ENCODE results near the gene ADD3.
A peak's percentile ranks its signal among the peaks of the same experiment; 100 is the strongest.
"Not testable (repeated sequence)": the region's sequence is repeated elsewhere in the genome, so short reads cannot be mapped to it uniquely, and the experiment has no call there.

The ADD3 gene

DNA sequence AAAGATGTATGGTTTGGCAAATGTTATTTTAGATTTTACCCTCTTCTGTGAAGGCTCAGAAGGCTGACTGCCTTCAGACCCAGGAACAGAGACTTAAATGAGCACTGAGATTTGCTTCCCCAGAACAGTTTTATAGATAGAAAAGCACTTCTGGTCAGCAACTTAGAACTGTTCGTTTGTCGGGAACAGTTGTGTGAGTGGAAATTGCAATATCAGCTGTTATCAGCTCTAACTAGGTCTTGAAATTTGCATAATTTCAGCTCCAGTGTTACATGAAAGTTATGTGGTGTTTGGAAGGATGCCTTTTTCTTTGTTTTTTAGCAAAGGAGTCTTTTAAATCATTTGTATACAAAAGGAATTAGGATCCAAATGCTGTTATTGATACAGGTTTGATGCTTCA, 115.8 kb downstream of the ADD3 start:
- H3K4me3 ChIP-seq = no peak overlapping the region
- no peak overlapping the region for H3K27ac ChIP-seq

DNA sequence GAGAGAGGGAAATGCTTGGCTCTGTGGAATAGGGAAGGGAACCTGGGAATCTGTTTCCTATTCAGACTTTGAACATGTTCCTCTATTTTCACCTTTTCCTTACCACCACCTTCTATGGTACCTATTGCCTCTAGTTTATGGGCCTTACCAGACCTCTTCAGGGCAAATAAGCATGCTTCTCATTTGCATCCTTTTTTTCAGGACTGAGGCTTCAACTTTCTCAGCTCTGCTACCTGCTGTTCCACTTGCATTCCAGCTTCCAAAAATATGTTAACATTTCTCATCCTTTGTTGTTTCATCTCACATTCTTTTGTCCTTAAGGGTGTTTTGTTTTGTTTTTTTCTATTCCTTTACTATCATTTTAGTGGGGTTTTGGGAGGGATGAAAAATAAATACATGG, 121.7 kb downstream of the ADD3 start:
- H3K4me3 ChIP-seq = no peak overlapping the region
- no peak overlapping the region for H3K27ac ChIP-seq

DNA sequence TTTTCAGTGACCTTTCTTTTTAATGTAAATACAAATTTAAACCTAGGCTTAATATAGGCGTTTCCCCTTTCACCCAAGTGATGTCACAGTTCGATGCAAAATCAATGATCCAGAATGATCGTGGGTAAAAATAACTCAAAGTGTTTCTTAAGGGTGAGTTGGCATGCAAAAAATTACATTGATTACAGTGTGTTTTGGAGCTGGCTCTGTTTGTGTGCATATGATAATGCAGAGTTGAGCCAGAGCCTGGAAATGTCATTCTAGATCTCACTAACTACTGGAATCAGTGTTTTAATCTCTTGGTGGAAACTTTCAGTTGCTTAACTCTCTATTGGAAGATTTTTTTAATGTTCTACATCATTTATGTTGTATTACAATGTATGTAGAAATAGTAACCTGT, 127.1 kb downstream of the ADD3 start:
- no peak overlapping the region for H3K4me3 ChIP-seq
- H3K27ac ChIP-seq = no peak overlapping the region

DNA sequence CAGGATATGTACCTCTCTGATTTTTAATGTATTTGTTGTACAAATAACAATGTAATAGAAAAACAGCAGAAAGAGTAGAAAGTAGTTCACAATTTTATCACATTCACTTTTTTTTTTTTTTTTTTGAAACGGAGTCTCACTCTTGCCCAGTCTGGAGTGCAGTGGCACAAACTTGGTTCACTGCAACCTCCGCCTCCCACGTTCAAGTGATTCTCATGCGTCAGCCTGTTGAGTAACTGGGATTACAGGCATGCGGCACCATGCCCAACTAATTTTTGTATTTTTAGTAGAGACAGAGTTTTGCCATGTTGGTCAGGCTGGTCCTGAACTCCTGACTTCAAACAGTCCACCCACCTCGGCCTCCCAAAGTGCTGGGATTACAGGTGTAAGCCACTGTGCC, 128.1 kb downstream of the ADD3 start:
- not testable (repeated sequence) for H3K4me3 ChIP-seq, H3K27ac ChIP-seq

DNA sequence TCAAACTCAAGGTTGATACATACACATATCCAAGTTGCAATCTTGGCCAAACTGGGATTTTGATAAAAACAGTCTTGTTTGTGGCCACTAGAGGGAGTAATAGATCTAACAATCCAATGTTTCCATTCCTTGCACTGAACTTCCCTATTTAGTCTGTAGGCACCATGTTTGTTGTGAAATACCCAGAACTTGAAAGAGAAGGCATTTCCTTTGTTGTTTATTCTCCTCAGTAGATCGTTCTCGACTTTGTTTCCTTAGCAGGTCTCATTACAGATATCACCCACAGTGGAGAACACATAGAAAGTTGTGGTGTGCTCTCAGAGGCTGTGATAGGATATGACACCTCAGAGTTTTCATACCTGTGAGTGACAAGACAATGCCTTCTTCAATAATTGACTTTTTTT, 129.4 kb downstream of the ADD3 start:
- Histone ChIP-seq H3K4me3 (no peak overlapping the region), H3K27ac (peak overlapping the region in 4 of 21 experiments; percentile 5 to 66 (median 55))

DNA sequence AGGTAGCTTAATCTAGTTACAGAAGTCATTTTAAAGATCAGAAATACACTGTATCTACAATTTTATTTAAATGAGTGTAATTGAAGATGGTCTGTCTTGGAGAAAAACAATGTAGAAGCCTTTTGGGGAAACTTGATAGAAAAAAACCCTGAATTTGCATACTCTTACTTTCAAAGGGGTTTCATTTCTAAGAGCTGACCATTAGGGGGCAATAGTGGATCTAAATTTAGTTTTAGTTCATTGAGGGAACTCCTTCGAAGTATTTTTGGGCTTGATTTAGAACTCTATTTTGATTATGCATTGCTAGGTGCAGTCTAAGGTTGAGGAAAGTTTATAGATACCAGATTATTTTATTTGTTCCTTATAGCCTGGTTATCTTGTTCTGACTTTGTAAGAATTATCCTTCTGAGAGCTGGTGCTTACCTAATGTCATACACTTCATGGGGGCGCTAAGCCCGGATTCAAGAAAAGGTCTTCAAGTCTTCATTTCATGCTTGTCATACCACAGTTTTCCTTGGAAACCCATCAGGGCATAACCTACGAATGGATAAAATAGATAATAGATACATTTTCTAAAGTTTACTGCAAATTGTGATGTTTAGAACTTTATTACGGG, 130.5 kb downstream of the ADD3 start:
- no peak overlapping the region for H3K4me3 ChIP-seq
- H3K27ac ChIP-seq = no peak overlapping the region

DNA sequence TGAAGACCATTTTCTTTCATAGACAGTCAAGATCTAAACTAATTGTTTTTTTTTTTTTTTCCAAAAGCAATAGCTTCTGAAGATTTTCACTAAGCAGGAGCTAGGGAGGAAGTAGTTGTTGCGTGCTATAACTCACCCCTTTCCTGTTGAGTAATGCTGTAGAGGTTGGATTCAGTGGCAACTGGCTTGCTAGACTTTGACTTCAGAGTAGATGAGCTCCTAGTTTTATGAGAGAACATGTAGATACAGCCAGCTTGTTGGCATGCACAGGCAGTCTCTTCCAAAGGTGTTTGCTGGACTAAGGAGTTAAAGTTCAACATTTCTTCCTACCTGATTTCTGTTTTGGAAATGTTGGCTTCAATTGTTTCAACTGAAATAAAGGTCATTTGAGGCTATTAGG, 133.4 kb downstream of the ADD3 start:
- Histone ChIP-seq H3K27ac (peak overlapping the region in 1 of 21 experiments; percentile 18), H3K4me3 (no peak overlapping the region)

DNA sequence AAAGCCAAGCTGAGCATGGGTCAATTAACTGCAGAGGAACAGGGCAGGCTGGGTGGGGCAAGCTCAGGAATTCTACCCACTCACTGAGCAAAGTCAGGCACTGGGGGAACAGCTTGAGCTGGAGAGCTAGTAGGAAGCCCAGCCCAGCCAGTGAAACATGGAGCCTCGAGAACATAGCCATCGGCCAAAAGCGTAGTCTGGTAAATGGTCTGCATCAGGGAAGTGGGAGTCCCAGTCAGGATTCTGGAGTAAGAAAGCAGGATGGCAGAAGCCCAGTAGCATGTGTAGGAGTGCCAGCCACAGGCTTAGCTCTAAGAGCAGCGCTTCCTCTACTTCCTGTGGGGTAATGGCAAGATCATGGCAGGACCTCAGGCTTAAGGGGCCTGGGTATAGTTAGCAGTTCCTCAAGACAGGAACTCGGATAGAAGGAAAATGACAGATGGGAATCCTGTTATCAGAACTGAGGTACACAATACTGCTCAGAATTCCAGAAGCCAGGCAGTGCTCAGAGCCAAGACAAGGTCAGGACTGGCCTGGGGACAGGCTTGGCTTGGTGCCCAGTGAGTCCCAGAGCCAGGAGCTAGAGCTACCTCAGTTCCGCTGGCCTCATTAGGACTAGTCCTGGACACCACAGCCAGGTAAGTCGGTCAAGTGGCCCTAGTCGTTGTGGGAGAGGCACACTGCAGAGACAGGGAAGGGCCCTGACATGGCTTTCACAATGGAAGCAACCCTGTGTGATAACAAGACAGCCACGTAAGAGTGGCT, 134.3 kb downstream of the ADD3 start:
- no peak overlapping the region for H3K27ac ChIP-seq

DNA sequence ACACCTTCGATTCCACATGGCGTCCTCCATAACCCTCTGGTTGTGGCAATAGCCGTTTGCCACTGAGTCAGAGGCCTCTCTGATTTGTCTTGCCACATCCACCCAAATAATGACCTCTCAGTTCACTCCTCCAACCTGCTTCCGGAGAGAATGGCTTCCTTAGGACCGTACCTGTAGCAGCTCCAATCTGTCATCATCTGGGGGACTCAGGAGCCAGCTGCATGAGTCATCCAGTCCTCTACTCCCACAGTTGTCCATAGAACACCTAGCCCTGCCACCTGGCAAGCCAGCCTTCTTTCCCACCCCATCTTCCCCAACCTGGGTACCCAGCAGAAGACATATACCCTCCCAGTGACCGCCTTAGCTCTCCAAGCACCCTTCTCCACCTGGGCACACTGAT, 135.2 kb downstream of the ADD3 start:
- H3K27ac ChIP-seq = no peak overlapping the region
- H3K4me3 ChIP-seq = no peak overlapping the region

More for the DNA sequence above, 134.3 kb downstream of the ADD3 start:
- H3K4me3 ChIP-seq = no peak overlapping the region

DNA sequence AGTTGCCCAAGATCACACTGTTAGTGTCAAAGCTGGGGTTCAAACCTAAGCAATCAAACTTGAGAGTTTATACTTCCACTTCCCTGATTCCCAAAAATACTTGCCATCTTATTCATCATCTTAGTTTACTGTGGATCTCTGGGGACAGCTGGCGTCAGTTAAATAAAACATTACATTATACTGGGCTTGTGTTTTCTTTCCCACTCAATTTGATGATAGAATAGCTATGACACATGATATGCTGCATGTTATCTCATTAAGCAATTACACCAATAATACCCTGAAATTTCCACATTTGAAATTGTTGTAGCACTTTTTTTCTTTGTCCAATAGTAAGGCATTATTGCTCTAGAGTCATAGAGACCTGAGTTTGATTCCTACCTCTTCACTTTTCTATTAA, 136.7 kb downstream of the ADD3 start:
- H3K4me3 ChIP-seq = no peak overlapping the region
- no peak overlapping the region for H3K27ac ChIP-seq

DNA sequence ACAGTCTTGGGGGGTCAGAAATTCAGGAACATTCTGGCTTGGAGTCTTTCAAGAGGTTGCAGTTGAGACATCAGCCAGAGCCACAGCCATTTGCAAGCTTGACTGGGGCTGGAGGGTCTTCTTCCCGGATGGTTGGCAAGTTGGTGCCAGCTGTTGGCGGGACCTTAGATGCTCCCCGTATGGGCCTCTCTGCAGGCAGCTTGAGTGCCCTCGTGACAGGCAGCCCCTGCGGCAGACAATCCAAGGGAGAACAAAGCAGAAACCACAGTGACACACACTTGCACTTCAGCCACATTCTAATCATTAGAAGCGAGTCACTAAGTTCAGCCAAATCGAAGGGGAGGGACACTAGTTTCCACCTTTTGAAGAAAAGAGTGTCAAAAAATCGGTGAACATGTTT, 140.2 kb downstream of the ADD3 start:
- Histone ChIP-seq H3K4me3 (no peak overlapping the region), H3K27ac (no peak overlapping the region)

DNA sequence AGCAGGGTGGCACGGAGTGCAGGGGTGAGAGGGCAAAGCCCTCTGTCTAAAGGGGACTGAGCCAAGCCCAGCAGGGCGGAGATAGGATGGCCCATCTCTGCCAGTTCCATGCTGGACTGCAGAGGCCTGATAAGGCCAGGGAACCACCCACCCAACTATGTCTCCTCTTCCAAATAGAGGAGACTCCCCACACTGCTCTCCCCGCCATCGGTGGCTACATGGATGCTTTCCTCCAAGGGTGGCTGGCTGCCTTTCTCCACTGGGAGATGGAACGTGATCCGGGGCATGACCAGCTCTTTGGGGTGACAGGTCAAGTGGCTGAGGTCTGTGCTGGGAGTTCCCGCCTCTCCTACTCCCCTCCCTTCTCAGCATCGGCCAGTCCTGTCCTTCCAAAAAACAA, 141.5 kb downstream of the ADD3 start:
- no peak overlapping the region for H3K27ac ChIP-seq
- no peak overlapping the region for H3K4me3 ChIP-seq

DNA sequence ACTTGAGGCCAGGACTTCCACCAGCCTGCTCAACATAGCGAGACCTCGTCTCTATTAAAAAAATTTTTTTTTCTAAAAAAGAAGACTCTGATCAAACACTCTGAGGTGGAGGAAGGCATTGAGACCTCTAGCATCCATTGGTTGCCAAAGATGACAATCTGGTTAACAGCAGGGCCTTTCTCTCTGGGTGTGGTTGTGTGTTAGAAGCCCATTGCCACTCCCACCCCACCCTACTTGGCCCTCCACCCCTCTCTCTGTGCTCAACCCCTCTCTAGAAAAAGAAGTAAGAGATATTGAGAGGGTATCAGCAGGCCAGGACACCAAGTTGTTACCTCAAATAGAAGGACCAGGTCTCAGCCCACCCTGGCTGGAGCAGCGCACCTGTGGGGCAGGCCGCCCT, 142.3 kb downstream of the ADD3 start:
- no peak overlapping the region for H3K4me3 ChIP-seq

DNA sequence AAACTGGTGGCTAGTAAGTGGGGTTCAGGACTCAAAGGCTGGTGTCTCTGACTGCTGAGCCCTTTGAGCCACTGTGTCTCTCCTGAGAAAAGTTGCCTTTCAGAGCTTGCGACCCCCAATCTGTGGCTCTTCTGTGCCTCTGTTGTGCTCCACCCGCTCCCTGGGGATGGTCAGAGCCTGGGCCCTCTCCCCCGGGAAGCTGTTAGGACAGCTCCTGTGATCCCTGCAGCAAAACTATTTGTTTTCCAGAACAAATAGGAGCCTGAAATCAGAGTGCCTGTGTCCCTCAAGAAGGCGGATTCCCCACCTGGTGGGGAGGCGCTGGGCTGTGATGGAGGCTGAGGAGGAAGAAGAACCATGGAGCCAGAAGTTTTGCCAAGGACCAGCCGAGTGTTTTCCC, 143.2 kb downstream of the ADD3 start:
- H3K4me3 ChIP-seq = no peak overlapping the region
- no peak overlapping the region for H3K27ac ChIP-seq

More for the DNA sequence above, 142.3 kb downstream of the ADD3 start:
- no peak overlapping the region for H3K27ac ChIP-seq

DNA sequence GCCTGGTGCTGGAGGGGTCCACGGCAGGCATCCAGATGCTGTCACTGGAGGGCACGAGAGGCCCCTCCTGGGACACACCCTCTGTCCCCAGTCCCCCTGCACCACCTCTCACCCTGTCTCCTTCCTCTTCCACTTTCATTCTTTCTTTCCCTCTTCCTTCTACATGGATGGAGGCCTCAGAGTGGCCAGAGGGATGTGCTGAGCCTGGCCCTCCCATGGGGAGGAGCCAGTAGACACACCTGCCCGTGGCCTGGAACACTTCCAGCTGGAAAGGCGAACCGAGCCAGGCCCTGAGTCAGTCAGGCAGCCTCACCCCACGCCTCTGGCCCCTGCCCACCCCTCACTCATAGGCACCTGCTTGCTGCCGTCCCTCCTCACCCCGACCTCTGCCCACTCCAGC, 143.7 kb downstream of the ADD3 start:
- Histone ChIP-seq H3K4me3 (no peak overlapping the region), H3K27ac (no peak overlapping the region)

DNA sequence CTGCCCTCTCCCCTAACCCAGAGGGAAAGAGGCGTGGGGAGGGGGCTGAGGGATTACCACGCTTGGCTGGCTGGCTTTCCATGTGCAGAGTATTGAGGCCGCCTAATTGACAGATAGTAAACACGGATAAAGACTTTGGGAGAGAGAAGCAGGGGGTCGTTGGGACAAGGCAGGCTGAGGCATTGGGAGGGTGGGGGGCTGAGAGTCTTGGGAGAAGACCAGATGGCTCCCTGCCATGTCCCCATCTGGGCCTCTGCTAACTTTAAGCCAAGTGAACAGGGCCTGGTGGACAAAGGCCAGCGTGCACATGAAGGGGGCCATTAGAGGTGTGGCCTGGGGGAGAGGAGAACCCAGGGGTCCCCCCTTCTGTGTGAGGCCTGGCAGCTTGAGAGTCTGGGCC, 144.2 kb downstream of the ADD3 start:
- H3K27ac ChIP-seq = no peak overlapping the region
- H3K4me3 ChIP-seq = no peak overlapping the region

DNA sequence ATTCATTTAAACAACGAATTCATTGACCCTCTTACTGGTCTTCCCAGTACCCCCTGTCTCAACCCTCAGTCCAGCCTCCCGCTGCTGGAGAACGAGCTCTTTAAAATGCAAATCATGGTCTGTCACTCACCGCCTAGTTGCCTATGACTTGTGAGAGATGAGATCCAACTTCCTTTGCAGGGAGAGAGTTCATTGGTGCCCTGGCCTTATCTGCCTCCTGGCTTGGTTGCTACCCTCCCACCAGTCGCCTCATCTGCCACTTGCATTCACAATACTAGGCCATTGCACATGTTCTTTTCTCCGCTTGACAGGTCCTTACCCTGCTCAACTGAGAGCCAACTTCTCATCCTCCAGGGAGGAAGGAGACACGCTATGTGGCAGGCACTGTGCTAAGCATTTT, 145.6 kb downstream of the ADD3 start:
- H3K27ac ChIP-seq = no peak overlapping the region
- H3K4me3 ChIP-seq = no peak overlapping the region

DNA sequence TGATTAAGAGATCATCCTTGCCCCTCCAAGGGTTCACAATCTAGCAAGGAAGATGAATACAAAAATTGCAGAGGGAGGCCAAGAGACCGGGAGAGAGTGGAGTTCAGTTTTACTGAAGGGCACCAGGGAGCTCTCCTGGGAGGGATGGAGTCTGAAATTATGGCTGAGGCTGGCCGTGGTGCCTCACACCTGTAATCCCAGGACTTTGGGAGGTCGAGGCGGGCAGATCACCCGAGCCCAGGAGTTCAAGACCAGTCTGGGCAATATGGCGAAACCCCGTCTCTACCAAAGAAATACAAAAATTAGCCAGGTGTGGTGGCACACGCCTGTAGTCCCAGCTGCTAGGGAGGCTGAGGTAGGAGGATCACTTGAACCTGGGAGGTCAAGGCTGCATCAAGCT, 148.3 kb downstream of the ADD3 start:
- H3K4me3 ChIP-seq = no peak overlapping the region
- H3K27ac ChIP-seq = no peak overlapping the region

DNA sequence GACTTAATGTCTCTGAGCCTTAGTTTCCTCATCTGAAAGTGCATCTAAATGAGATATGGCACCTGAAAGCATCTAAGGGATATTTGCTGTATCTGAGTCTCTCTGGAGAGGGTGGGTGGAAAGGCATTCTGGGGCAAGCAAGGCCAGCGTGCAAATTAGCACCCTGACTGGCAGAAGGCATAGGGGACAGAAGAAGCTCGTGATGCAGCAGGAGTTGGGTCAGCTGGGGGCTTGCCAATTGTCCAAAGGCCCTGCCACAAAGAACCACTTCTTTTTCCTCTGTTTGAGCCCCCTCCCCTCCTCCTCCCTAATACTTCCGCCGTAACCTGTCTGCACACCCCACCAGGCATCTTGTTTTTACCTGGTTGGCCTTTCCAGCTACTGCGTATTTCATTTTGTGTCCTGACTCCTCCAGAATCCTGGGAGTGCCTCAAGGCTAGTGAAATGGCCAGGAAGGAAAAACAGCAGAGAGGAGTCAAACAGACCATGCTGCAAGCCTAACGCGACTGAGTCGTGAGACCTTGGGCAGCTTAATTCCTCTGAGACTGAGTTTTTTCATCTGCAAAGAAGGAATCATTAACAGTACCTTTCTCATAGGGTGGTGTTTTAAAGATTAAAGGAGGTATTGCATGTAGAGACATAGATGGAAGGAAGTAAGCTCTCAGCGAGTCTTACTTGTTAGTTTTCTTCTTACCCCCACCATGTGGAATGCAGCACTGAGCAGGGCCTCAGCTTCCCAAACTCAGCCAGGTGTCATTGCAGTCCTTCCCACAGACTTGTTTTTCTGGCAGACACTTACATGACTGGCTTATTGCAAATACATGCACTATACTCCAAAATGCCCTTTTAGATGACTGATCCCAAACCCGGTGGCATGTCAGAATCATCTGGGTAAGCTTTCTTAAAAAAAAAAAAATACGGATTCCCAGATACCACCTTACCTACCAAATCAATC, 150.5 kb downstream of the ADD3 start:
- Histone ChIP-seq H3K4me3 (no peak overlapping the region), H3K27ac (no peak overlapping the region)

DNA sequence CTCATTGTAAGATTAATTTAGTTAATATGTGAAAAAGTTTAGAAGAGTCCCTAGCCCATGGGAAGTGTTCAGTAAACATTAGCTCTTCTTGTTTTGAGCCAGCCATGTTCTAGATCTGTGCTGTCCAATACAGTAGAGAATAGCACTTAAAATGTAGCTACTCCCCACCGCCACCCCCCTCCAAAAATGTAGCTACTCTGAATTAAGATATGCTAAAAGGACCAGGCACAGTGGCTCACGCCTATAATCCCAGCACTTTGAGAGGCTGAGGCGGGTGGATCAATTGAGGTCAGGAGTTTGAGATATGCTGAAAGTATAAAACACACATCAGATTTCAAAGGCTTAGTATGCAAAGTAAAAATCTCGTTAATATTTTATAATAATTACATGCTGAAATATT, 152.3 kb downstream of the ADD3 start:
- Histone ChIP-seq H3K4me3 (no peak overlapping the region), H3K27ac (no peak overlapping the region)

DNA sequence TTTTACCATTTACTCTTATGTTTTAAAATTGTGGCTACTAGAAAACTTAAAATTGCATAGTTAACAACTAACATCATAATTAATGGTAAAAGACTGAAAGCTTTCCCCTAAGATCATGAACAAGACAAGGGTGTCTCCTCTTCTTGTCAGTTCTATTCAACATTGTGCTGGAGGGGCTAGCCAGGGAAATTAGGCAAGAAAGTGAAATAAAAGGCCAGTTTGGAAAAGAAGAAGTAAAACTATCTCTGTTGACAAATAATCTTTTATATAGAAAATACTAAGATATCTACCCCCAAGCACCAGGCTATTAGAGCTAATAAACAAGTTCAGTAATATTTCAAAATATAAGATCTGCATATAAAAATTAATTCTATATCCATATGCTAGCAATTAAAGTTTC, 152.7 kb downstream of the ADD3 start:
- no peak overlapping the region for H3K4me3 ChIP-seq

More for the DNA sequence above, 152.7 kb downstream of the ADD3 start:
- H3K27ac ChIP-seq = no peak overlapping the region

Measured in skin epidermis (tissue), 12 donors.